PC-9 (cell line): ENCODE data around the gene LTC4S.

ENCODE experiments used
- CTCF ChIP-seq: fragments of 200-600 bp; sonication (generic); conservative IDR thresholded peaks from 2 replicates; pipeline ENCODE4 v1.6.1; 2017; ENCODE audit warnings: mixed run types, antibody characterized with exemption, mild to moderate bottlenecking, moderate library complexity
- EZH2 ChIP-seq: fragments of 200-600 bp; sonication (generic); IDR thresholded peaks from 2 replicates; pipeline ENCODE4 v1.8.0; 2017; ENCODE audit warnings: antibody characterized with exemption, low read depth

- TF ChIP-seq CTCF (no peak), EZH2 (no peak)
These were observed 28.4 kb upstream of the LTC4S start for GRCh38 chr5:179765400-179765799.
